Kidney glomerular epithelial cell (primary cell): ENCODE data around the gene LAMTOR1.

Source experiments
- DNase-seq: peaks from one replicate; lab custom pipeline; 2025; lab: John Stamatoyannopoulos, UW

The LAMTOR1 gene

DNA sequence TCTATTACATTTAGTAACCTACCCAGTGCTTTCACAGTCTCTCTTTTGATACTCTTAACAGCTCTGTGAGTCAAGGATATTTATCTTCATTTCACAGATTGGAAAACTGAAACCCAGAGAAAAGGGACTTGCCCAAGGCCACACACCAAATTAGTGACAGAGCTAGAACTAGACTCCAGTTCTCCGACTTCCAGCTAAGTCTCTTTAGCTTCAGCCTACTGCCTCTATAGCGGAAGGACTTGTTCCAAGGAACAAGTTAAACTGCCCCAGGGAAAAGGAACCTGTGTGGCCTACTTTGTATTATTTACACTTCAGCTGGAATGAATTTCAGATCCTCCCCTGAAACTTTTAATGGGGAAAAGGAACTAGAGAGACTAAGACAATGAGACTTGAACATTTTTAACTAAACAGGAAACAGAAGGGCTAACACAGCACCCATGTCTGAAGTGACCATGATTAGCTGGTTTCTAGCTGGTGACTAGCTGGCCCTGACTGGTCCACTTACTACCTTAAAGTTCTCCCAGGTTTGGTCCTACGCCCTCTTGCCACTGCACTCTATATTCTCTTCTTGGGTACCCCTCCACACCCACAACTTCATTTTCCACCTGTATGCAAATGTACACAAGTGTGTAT is 21.2 kb downstream of the LAMTOR1 start:
- DNase-seq = no peak

DNA sequence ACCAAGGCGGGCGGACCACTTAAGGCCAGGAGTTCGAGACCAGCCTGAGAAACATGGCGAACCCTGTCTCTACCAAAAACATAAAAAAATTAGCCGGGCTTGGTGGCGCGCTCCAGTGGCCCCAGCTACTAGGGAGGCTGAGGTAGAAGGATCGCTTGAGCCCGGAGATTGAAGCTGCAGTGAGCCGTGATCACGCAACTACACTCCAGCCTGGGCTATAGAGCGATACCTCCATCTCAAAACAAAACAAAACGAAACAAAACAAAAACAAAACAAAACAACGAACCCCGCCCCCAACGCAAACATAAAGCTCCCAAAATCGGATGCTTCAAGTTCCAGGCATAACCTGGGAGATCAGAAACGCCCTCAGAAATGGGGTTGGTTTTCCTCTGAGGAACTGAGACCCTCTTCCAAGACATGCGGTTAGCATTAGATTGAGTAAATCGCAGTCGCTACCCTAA is 21.9 kb downstream of the LAMTOR1 start:
- no peak for DNase-seq

DNA sequence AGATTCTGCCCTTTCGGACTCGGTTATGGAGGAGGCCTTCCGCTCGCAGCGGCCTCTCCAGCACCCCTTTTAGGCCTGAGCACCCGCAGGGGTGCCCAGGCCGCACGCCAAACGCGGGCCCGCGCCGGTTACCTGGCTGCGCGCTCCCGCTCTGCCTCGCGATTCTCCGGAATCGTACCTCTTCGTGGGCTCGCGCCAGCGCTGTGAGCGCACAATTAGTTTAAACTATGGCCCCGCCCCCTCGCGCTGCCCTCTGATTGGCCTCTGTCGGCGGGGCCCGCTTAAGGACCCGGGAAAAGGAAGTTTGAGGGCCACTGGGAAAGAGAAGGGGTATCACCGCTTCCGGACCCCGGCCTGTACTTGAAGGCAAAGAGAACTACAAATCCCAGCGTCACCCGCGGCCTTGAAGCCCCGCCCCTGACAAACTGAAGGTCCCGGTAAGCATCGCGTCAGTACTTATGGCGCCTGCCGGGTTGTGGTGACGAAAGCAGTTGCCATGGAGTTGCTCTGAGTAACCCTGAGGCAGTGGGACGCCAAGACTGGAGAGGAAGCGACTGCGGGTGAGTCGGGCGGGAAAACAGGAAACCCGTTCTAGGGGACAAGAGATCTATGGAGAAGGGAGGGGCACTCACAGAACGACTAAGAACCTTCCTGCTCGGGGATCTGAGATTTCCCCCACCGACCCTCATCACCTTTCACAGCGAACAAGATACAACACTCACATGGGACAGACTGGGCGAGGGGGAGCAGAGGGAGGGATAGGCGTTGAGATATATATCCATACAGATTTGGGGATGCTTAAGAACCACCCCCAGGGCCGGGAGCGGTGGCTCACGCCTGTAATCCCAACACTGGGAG is 22.5 kb downstream of the LAMTOR1 start, which contains the start of the genes LRRC51 and NUMA1:
LRRC51 (plus strand) TSS at position 525 of the 858 bp plus-strand sequence. CDS start 8,234 bp downstream, outside the sequence.
NUMA1 (minus strand) TSS at position 217 of the 858 bp plus-strand sequence. CDS start 44,599 bp downstream, outside the sequence.
- peak; percentile 99 for DNase-seq

DNA sequence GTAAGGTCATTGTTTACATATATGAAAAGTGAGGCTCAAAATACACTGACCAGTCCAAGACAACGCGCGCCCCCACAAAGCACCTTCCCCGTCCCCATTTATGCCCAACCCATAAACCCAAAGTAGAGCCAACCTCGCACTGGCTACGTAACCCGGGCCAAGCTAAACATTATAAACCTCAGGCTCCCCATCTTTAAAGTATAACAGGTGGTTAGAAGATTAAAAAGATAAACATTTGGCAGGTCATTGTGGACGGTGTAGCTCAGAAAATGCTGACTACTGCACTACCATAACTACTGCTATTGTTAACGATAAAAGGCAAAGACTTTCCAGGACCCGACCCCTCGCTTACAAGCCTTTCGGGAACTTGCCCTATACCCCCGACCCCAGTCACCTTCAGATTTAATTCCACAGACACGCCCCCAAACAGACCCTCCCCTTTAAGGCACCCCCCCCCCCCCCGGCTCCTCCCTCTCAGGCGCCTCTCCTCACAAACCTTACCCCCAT is 23.2 kb downstream of the LAMTOR1 start:
- no peak for DNase-seq

DNA sequence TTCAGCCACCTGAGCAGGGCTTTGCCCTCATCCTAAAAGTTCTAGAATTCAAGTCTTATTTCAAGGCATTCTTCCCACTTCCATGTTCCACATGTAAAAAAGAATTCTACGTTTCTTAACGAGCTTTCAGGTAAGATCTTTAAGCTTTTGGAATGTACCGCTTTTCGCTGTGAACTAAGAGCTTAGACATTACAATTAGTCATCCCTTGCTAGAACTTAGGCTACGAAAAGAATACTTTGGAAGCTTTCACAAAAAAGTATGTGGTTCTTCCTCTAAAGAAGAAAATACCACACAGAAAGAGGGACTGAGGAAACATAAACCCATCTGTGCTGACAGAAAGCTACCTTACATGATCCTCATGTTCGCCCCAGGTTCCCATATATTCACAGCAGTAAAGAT is 24.6 kb downstream of the LAMTOR1 start:
- no peak for DNase-seq

DNA sequence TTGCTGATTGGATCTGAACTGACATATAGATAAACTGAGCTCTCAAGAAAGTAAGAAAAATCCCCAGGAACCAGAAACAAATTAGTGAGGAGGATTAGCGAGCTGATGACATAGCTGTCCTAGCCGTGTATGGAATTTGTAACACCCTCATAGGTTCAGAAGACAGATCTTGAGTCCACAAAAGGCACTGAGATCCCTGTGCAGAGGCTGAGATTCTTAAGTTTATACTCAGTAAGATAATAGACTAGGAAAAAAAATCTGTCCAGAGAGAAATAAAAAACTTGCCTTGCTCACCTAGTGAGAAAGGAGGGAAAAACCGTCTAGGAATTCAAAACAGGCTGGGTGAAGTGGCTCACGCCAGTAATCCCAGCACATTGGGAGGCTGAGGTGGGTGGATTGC is 27.3 kb downstream of the LAMTOR1 start:
- no peak for DNase-seq

DNA sequence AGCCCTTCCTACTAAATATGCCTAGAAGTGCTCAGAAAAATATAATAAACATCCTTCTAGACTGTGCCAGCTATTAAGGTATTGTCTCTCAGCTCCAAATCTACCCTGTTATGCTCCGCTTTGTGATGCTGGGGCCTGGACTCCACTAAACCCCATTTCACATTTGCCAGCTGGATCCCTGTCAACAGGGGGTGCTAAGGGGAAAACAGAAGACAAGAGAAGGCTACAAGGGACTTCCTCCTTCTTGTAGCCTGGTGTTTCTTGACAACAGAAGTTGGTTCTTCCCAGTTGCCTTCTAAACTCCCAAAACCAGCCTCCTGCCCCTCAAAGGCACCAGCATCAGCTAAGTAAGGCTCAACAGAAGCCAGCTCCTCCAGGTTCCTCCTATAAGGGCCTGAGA is 28.0 kb downstream of the LAMTOR1 start:
- no peak for DNase-seq

DNA sequence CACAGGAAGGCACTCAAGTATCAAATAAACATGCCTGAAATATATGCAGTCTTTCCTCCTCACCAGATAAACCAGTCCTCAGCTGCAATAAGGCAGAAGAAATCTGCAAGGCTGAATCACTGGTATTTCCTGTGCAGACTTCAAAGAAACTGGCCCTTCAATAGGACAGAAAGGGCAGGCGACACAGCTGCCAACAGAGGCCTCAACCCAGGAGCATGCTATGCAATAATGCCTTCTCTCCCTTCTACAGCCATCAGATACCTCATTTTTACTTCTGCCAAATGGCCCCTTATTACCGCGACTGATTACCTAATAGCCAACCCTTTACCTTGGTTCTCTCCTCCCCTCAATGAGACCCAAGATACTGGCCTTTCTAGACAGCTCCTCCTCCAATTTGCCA is 30.7 kb downstream of the LAMTOR1 start:
- peak; percentile 41 for DNase-seq

DNA sequence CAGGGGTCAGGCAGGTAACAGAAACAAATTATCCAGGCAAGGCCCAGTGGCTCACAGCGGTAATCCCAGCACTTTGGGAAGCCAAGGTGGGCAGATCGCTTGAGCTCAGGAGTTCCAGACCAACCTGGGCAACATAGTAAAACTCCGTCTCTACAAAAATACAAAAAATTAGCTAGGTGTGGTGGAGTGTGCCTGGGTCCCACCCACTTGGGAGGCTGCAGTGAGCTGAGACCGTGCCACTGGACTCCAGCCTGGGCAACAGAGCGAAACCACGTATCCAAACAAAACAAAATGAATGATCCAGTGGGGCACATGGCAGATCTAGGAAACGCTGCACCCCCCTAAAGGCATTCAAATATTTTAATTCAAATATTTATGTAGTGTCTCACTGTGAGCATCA is 32.6 kb downstream of the LAMTOR1 start:
- peak; percentile 41 for DNase-seq

DNA sequence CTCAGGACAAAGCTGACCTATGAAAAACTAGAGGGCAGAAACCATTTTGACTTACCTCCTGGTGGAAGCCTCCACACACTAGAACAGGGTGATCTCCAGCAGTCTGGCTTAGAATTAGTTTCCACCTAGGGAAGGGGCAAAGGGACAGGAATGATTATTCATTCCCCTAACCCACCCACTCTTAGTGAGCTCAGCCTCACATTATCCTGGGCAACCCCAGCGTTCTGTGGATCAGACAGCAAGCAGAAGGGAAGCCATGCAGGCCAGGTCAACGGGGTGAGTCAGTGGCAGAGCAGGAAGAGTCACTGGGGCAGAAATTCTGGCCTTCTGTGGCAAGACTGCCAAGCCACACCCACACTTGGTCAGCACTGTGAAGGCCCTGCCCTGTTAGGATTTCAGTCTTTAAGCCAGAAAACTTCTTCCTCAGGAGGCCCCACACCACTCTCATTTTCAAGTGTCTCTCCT is 33.3 kb downstream of the LAMTOR1 start:
- DNase-seq = peak; percentile 92

DNA sequence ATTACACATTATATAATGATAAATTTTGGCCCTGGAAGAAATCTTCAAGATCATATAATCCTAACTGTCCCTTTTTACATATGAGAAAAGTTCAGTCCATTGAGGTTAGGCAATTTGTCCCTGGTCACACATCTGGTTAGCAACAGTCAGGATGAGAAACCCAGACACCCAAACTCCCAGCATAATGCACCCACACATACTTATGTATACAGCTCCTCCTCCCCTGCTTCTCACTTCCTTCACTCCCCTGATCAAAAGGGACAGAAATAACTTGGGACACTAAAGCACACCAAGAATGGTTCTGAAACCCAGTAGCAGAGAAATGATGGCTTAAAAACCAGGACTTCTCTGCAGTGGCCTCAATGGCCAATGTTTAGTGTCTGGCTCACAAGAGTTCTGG is 33.9 kb downstream of the LAMTOR1 start:
- peak; percentile 15 for DNase-seq

DNA sequence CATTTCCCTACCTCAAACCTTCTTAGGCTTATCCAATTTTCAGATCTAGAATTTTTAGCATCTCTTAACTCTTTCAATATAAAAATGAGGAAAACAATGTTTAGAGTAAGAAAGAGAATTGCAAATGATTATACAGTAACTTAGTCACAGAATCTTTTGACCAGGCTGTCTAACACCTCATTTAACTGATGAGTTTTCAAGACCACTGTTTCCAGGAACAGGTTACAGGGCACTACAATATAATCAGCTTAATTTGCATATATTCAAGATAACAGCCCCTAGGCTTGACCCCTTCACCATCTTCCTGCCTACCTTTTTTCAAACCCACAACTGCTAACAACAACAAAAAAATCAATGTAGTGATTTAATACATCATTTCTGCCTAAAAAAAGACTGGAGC is 35.4 kb downstream of the LAMTOR1 start:
- no peak for DNase-seq

DNA sequence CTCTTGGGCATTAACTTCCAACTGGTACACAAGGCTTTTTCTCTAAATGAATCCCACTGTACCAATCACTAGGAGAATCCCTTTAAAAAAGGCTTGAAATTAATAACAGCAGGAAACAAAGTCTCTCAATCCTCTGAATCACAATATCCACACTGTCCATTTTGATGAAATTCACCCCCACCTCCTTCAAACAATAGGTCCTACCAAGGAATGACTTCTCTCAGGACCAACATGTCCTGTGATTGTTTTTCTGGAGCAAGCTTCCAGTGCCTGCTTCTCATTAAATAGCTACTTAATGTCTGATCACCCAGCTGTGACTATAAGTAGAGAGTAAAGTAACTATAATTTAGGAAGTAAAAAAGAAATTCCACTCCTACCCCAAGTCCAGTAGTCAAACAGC is 35.8 kb downstream of the LAMTOR1 start:
- DNase-seq = no peak

DNA sequence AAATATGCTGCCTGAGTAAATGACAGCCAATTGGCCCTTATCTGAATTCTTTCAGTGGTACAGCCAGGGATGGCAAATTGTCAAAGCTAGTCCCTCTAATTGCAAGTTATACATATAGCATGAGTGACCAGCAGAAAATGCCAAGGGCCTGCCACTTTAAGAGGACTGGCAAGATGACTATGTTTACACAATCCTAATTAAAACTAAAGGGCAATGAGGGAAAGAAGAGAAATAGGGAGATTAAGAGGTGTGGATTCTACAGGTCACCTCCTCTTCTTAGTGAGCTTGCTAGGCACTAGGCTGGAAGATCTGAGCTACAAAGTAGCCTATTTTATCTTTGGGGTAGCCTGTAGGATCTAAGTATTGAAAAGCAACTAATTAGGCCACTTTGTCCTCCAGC is 36.2 kb downstream of the LAMTOR1 start:
- no peak for DNase-seq

DNA sequence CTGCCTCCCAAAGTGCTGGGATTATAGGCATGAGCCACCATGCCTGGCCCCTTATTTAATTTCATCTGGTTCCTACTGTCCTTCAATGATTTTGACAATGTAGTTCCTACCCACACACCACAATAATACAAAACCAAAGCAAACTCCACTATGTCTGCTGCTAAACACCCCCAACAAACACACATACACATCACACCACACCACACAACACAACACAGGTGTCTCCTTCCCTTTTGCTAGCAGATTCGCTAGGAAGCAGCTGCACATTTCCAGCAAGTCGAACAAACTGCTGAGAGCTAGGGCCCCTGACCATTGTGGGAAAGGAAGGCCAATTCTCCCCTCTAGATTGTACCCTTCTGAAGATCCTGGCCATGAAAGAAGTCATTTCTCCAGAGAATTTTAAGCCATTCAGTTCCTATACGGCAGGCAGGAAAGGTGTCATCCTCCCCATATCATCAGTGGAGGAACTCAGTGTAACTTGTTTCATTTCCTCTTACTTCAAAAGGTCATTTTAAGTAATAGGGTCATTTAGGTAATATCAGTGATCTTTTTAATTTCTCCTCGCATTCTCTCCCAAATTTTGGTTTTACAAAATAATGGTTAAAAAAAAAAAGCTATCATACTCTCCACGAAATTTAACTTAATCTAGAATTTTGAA is 41.2 kb downstream of the LAMTOR1 start:
- no peak for DNase-seq

DNA sequence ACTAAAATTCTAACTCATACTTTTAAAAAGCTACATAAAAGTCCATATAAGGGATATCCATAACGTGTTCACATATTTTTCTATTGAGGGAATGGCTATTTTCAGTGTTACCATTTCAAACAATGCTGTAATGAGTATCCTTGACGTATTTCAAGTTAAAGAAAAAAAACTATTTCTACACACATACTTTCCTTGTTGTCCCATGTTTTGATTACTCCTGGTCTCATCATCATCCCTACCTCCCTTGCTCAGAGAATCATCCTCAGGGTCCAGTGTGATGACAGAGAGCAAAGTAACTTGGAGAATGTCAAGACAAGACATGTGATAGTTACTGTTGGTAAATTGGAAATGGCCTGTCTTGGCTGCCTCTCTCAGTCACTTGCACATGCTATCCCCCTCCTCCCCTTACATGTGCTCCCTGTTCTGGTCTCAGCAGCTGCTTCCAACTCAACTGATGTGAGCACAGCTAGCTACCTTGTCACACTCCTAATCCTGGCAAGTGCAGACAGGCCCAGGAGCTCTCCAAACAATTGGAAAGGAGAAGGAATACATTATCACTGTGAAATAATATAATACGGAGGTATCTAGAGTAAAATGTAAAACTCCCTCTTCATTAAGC is 44.6 kb downstream of the LAMTOR1 start:
- no peak for DNase-seq

DNA sequence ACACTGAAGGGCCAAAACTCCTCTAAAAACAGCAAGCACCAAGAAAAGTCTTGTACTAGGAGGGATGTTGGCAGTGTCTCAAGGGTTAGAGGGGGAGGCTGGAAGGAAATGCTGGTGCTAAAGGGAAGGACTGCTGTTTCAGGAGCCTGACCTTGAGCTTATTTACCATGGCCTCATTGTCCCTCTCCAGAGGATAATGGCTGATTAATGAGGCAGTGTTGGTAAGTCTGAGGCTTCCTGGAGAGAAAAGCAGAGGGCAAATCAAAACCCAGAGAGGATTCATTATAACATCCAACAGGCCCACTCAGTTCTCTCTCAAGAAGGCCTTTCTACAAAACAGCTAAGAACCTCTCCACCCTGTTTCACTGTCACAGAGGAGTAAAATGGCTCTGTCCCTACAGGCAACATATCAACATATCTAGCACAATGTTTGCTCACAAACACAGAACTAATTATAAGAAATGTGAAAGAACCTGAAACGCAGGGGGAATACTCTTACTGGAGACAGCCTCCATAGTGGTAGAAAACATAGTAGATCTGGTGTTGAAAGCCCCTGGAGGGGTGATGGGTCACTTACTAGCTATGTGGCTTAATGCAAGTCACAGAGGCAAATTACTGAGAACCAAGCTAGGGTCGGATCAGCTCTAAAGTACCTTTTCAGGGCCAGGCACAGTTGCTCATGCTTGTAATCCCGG is 54.2 kb downstream of the LAMTOR1 start:
- no peak for DNase-seq
